ENCODE results near the gene LSS.
"Not testable (repeated sequence)": the region's sequence is repeated elsewhere in the genome, so short reads cannot be mapped to it uniquely, and the experiment has no call there.

Gene LSS

DNA sequence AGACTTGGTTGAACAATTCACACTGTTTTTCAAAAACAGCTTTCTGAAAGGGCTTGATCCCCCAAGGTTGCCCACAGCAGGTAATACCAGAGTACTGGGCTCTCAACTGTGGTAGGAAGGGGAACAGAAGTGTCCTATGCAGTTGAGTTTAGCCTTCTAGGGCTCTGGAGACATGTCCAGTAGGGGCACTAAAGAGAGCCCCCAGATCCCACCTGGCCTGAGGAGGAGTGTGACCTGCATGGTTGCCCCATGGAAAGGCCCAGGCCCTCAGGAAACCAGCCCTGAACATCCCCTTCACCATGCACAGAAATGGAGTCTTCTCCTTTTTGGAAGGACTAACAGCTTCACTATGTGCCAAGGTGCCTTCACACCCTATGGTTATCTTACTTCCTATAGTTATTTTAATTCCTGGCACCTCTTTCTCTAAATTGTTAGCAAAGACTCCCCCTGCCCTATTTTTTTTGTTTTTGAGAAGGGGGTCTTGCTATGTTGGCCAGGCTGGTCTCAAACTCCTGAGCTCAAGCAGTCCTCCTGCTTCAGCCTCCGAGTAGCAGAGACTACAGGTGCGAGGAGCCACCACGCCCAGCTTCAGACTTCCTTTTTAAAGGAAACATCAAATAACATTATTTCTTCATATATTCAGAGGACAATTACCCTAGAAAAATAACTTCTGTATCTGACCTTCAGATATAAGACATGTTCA lies 16.8 kb upstream of the LSS start:
- DNase-seq = no peak

DNA sequence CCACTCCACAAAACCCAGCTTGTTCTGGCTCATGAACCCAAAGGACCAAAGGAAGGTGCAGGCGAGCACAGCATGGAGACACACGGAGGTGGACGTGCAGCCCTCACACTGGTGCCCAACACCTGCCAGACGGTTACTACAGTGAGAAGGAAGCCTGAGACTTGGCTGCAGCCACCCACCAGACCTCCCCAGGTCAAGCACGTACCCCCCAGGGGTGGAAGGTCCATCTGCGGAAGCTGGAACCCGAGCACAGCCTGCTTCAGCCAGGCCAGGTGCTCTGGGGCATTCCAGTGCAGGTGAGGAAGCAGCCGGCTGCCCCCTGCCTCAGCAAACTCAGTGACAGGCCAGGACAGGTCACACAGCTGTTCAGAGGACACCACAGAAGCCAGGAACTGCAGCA lies 16.0 kb upstream of the LSS start:
- DNase-seq = no peak

DNA sequence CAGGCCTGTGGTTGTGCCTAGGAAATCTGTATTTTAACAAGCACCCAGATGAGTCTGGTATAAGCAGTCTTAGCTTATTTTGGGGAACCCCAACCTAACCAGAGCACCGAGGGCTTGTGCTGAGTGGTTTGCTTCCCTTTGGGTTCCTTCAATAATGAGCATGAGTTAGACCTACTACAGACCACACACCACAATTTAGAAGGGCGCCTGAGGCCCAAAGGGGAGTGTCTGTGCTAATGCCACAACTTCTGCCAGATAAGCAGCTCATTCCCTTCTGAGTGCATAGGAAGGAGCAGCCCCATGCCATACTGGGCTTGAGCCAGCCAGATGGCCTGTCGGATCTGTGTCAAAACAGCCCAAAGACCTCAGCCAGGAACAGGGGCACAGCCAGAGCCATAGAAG lies 15.4 kb upstream of the LSS start:
- DNase-seq = no peak

DNA sequence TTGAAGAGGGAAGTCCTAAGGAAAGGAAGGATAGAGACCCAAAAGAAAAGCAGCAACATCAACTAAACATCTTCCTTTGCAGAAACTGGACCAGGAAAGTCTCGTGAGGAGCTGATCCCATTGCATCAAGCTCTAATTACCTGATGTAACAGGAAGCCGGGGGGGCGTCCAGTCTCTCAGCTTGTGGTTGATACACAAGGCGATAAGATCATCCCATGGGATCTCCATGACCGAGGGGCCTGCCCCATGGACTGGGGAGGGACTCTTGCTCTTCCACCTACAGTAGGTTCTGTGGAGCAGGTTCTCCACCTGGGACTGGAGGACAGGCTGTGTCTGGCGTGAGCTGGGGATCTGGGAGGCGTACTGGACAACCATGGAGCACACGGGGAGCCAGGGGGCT lies 14.8 kb upstream of the LSS start:
- no peak for DNase-seq

DNA sequence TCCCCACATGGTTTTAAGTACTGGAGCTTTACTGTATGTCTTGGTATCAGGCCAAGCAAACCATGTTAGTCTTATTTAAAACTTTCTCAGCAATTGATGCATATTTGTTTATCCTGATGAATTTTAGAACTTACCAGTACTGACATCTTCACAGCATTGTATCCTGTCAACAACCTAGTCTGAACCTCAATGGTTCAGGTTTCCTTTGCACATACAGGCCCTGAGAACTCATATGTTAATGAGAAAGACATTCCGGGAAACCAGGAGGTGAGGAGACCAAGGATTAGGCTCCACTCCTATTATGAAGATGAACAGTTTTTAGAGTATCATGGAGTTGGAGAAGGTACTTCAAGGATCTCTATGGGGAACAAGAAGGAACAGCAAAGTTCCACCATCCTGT lies 13.0 kb upstream of the LSS start:
- not testable (repeated sequence) for DNase-seq

DNA sequence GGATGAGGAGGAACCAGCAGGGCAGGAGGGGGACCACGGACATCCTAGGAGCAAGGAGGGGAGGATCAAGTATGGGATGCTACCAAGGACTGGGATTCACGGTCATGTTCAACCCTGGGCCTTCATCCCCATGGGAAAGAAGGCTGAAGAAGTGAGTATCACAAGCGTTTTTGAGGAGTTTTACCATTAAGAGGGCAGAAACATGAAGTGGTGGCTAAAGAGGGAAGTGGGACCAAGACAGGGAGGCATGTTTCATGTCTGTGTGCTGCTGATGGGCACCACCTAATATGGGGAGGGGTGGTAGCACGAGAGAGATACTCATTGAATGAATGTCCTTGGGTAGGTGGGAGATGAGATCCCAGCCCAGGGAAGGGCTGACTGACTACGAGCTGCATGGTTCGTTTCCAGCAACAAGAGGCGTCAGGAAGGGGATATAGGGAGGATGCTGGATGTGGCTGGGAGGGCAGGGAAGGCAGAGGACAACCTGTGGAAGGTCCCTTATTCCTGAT lies 11.3 kb upstream of the LSS start:
- DNase-seq = no peak

DNA sequence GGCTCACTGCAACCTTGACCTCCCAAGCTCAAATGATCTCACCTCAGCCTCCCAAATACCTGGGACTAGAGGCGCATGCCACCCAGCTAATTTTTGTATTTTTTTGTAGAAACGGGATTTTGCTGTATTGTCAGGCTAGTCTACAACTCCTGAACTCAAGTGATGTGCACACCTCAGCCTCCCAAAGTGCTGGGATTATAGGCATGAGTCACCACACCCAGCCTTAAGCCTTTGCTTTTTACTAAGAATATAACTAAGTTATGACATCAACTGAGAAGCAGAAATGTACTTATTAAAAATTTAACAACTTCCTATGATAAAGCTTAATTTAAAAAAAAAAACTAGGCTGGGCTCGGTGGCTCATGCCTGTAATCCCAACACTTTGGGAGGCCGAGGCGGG lies 8.9 kb upstream of the LSS start:
- no peak for DNase-seq

DNA sequence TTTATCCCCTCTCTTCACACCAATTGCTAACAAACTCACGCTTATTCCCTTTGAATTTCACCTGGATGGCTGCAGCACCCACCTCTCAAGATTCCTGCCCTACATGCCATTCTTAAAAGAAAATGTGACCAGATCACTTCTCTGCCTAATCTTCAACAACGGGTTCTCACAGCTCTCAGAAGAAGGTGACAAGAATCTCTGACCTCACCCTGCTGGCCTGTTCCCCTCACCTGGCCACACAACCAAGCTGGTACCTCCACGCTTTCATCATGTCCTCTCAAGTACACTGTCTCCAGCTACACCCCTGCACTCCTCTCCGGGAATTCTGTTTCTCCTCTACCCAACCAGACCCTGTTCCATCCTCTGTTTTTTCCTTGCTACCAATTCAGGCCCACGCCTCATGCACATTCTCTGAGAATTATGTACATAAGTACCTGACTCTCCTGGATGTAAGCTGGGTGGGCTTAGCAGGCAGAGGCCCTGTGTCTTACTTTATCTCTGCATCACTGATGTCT lies 5.9 kb upstream of the LSS start:
- DNase-seq = no peak

DNA sequence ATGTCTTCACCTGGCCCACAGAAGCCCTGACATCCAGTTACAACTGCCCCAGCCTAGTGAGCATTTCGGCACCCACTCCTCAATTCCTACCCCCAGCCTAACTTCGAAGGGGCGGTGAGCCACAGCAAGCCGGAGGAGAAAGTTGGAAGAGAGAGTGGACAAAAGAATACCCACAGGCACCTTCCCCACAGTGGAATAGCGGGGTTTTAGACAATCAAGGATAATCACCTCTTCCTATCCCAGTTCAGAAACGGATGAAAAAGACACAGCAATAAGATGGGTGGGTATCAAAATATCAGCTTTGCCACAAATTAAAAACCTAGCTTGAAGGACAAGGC lies 1.3 kb upstream of the LSS start:
- DNase-seq = no peak

DNA sequence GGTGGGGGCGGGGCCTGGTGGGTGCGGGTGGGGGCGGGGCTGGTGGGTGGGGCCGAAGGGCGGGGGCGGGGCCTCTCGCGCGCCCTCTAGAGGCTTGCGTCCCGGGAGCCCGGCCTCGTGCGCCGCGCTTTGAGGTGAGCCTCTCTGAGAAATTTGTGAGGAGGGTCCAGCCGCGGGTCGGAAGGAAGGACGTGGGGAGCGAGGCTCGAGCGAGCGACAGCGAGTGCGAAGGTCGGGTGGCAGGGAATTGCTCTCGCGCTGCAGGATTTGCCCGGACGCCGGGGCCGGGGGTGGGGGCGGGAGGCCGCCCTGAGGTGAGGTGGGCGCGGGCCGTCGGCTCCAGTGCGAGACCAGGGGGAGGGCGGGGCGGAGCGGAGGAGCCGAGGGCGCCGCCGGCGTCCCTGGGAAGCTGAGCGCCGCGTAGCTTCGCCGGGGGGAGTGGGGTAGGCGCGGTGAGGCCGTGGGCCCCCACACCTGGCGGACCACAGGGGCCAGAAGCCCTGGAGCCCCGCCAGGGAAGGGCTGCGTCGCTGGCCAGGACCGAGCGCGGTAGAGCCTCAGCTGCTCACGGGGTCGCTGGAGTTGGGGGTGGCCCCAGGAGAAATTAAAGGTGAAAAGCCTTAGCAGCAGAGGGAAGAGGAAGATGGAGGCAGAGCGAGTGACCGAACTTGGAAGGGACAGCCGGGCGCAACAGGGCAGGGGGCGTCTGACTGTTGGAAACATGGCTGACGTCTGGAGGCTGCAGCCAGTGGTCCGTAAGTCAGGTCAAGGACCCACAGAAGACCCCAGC lies 754 bp upstream of the LSS start:
- DNase-seq = no peak

DNA sequence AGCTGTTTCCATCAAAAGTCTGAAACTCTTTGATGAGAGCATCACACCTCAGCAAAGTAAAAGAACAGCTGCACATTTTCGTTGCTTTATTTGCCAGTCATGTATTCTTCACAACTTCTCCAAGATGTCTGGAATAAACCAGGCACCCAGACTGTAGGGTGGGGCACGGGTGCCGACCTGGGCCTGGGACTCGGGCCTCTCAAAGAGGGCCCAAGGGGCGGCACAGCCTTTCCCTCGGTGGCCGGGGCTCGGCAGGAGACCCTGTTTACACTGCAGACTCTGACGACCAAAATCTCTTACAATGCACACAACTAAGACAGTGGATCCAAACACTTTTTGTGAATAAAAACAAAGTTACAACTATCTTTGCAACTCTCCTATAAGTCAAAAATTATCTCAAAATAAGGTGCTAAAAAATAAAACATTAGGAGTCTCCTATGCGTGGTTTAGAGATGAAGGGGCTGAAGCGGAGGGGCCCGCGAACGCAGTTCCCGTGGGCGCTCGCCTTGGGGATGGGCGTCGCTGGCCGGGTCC lies 696 bp downstream of the LSS start:
- DNase-seq = no peak

DNA sequence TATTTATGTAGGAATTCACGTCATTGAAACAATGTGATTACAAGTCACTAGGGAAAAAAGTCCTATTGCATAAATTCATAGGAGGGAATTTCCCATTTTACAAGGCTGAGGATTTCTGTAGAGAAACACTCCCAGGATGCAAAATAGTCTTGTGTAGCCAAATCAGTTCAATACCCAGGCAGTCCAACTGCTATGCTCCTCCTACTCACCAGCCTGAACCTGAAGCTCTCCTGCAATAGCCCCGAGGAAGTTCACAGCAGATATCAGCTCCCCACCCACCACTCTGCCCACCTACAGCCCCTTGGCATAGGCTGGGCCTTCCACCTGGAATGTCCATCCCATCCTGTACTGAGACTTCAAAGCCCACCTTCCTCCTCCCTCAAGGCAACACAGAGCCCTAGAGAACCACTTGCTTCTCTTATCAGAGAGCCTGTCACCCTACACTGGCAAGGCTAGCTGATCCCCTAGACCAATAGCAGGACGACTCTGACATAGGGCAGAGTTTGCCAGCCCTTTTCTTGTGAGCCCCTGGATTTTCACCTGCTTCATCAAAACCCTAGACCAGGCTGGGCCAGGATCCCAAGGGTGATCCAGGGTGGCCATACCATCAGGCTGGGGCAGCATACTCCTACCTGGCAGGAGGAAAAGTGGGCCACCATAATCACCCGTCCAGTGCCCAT lies 1.5 kb downstream of the LSS start:
- DNase-seq = no peak

DNA sequence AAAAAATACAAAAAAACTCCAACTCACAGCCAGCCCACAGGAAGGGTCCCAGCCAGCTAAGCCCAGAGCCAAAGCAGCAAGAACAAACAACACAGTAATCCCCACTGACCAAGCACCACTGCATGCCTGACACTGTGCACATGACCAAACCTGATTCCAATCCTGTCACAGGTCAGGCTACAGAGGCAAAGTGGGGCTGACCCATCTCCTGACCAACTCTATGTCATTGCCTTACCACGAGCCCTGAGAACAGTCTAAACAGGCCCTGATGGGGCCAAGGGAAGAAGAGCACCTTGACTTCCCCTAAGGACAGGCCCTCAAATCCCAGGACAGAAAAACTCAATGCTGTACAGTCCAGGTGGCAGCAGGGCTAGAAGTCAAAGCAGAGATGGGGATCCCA lies 2.4 kb downstream of the LSS start:
- no peak for DNase-seq

DNA sequence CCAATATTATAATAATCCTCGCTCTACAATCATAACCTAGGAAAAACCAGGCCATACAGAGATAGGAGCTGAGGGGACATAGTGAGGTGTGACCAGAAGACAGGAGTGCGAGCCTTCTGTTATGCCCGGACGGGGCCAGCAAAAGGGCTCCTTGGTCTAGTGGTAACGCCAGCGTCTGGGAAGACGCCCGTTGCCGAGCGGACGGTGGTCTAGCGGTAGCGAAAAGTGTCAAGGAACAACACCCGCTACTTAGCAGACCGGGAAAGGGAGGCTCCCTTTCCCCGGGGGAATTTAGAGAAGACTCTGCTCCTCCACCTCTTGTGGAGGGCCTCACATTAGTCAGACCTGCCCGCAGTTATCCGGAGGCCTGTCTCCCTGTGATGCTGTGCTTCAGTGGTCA lies 4.9 kb downstream of the LSS start:
- not testable (repeated sequence) for DNase-seq

DNA sequence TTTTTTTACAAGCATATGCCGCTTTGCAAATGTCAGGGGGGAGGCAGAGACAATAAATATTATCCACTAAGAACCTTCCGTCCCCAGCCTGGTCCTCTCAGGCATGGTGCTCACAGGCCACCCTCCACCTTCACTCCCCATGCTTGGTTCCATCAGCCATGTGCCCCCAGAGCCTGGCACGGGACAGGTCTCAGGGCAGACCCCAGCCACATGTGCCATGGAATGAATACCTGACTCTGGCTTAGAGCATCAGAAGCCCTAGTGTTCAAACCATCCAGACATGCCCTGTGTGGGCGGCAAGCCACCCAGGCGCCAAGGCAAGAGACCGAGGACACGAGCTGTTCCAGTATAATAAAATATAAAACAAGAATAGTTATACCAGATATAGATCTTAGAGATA lies 5.4 kb downstream of the LSS start:
- DNase-seq = no peak

DNA sequence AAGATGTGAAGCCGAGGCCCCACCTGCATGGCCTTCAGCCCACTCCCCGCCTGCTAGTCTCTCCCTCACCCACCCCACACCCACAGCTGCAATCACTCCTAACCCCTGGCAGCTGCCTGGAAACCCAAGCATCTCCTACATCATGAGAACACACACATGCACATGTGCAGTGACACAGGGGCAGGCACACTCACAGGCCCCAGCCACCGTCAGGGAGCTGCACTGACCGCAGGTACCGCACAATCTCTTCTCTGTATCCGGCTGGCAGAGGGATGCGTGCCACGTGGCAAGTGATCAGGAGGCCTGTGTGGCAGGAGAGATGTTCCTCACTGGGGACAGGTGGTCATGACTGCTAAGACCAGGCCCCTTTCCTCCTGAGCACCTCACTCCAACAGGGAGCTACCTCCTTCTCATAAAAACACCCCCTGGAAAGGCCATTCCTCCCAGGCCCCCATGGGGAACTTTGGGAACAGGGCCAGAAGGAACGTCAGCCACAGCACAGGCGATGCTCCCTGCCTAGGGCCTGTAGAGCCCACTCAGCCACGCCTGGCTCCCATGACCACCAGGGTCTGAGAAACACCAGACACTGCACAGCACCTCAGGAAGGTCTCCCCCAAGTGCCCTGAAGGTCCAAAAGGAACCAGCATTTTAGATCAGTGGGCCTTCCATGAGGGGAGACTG lies 6.0 kb downstream of the LSS start:
- no peak for DNase-seq

DNA sequence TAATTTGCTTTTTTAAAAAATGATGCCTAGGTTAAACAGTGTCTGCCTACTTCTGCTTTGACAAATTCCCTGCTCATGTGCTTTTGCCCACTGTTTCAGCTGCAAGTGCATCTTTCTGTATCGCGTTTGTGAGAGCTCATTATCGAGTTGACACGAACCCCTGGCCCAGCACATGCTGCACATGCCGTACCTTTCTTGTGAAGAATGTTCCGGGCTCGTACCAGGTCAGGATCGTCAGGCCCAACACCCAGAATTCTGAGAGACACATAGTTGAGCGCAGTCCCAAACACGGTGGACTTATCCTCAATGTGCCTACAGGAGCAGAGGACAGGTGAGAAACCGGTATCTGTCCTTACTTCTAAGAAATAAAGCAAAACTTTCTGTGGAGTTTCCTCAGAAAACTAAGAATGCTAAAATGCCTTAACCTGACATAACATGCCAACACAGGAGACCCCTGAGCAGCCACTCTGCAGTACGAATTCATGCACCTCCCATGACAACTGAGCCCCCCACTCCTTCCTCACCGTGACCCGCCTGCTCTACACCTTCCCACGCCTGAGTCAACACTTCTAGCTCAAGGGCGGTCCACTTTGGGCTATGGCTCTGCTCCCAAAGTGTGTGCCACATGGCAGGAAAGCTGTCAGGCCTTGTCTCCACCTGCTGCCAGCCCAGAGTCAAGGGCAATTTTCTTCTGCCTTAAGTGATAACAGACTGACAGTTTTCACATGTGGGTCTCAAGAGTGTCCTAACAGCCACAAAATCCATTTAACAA lies 6.7 kb downstream of the LSS start:
- no peak for DNase-seq

DNA sequence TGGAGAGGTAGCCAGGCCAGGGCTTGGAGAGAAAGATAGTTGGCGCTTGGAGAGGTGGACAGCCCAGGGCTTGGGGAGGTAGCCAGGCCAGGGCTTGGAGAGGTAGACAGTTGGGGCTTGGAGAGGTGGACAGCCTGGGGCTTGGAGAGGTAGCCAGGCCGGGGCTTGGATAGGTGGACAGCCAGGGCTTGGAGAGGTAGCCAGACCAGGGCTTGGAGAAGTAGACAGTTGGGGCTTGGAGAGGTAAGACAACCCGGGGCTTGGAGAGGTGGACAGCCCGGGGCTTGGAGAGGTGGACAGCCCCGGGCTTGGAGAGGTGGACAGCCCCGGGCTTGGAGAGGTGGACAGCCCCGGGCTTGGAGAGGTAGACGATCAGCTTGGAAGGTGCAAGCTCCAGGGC lies 7.7 kb downstream of the LSS start:
- DNase-seq = no peak

DNA sequence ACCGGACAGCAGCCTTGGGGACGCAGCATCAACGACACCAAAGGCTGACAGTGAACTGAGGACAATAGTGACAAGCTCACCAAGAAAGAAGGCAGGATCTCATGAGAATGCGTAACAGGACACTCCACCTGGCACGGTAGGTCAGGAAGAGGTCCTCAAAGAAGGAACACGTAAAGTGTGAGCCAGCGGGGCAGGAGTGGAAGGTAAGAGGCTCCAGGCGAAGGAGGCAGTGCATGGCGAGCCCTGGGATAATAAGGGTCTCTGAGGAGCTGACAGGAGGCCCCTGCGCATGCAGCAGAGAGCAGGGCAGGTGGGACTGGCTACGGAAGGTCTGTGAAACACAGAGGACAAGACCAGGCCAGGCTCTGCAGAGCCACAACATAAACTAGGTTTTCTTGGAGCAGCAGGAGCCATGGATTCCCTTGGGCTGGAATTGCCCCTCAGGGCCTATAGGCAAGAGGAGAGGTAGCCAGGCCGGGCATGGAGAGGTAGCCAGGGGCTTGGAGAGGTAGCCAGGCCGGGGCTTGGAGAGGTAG lies 8.2 kb downstream of the LSS start:
- DNase-seq = no peak

DNA sequence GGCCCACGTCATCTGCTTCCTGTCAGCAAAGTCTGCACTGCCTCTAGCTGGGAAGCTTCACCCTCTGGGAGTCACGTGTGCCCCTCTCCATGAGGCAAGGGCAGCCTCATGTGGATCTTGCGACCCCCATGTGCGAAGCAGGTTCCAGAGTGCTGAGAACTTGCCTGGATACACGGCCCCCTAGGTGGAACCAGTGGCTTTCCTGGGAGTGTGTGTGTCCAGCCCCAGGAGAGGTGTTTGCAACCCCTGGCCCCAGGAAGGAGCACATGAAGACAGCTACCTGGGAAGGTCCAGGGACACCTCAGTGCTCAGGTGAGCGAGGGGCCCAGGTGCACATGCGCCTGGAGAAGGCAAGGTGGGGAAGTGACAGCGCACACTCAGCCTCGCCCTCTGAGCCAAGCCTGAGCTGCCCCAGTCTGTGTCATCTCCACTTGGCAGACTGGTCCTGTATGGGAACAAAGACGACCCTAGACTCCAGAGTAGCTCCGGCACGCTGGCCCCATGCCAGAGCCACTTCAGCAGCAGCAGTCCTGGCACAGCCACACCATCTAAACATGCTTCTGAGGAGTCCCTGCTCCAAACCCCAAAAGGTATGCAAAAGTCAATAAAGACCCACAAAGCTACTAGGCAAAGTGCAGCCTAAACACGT lies 8.9 kb downstream of the LSS start:
- DNase-seq = no peak

DNA sequence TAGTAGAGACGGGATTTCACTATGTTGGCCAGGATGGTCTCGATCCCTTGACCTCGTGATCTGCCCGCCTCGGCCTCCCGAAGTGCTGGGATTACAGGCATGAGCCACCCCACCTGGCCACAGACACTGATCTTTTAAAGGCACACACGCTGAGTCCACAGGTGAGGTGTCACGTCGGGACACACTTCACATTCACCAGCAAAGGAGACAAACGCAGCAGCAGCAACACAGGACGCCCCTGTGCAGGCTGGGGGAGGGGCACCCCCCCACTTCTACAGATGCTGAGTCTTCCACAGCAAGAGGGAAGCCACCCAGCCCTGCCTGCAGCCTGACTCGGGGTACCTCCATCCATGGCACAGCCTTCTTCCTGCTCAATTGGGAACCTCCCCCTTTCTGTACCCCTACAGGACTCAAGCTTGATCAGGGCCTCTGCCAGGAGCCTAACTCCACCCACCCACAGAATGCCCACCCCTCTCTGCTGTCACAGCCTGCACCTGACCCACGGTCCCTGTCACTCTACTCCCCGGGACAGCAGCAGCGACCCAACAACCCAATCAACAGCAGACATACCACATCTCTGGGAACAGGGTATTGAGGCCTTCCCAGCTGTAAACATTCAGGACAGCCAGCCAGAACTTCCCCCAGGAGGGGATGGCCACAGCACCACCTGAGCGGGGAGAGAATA lies 9.5 kb downstream of the LSS start:
- no peak for DNase-seq

Data from T-helper 9 cell (primary cell).